Right ventricle myocardium inferior (tissue), 1 donor: ENCODE data around the gene DOCK2. TPM values are rescaled to one million over a fixed set of nuclear protein-coding genes. Genes with fewer than 3 reads are reported as not detected.
"Not testable (repeated sequence)": the region's sequence is repeated elsewhere in the genome, so short reads cannot be mapped to it uniquely, and the experiment has no call there.

Source experiments
- ATAC-seq: fragments of 200-7000 bp; cut with Tn5 transposase; one replicate; pipeline ENCODE4 v1.9.1; 2020; ENCODE audit warnings: mild to moderate bottlenecking, moderate library complexity
- DNase-seq: peaks from one replicate; pipeline ENCODE4 v3.0.0; 2021; ENCODE audit errors: missing footprints
- intact Hi-C: fragments of 100-400 bp; cut with DNase I; formaldehyde crosslinking; loops from one replicate; pipeline ENCODE4 v1.11.0; 2022
- long read RNA-seq: library from polyadenylated mRNA; unstranded; transcript quantifications from one replicate; pipeline ENCODE4 v2.0.0, GENCODE V29; 2021
- total RNA-seq: library from RNA; stranded (reverse); fragmentation: NEBNext Ultra II Directional; extraction: Animal tissue kit (Norgen Biotek cat#: 25700); gene quantifications from one replicate; pipeline ENCODE4 v1.2.1, GENCODE V29; 2021
- donor health status: DM: no; HTN: yes; CAD: no; lungs with severe emphysema.

The DOCK2 gene
- total RNA-seq, result 7.9 TPM
- long read RNA-seq, full-length matches to known transcripts, result 1 of 2 reads
- long read RNA-seq, partial matches to known transcripts, result 0 of 2 reads
- long read RNA-seq, other reads (novel, unspliced or antisense), result 1 of 2 reads

DNA sequence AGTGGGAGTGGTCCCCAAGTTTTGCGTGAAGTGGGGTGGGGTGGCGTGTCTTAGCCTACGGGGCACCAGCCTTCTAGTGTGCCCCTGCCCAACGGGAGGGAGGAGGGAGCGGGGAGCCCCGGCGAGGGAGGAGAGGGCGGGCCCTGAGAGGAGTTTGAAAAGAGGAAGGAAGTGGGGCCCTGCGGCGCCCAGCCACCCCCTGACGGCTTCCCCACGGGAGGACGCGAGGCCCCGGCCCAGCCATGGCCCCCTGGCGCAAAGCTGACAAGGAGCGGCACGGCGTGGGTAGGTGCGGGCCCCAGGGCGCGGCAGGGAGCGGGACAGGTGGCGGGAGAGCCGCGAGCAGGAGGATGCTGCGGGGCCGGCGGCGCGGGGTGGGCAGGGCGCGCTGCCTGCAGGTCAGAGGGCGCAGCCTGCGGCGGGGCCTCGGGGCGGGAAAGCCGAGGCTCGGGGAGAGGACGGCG, at the start of gene DOCK2:
DOCK2 (plus strand) TSS at position 191 of the 464 bp plus-strand sequence; CDS start at position 243, 52 bp downstream.
- DNase-seq (peak; percentile 90), ATAC-seq (peak; percentile 83)
- intact Hi-C loops, result no loop called here

DNA sequence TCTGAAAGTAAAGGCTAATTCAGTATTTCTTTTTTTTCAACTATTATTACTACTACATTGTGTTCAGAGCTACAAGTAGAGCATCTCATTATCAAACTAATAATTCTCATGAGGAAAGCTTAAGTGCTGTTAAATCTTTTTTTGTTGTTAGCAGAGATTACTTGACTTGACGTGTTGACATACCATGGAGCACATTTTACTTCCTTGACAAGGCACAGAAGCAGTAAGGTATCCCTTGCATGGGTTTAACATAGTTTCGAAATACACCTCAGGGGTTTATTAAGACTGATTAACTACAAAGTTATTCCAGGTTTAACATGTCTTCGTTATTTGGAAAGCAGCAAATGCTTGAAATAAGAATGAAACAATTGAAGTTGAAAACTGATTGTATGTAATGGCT, 46.5 kb upstream of the DOCK2 start:
- ATAC-seq (no peak), DNase-seq (no peak)
- intact Hi-C loops, result no loop called here

DNA sequence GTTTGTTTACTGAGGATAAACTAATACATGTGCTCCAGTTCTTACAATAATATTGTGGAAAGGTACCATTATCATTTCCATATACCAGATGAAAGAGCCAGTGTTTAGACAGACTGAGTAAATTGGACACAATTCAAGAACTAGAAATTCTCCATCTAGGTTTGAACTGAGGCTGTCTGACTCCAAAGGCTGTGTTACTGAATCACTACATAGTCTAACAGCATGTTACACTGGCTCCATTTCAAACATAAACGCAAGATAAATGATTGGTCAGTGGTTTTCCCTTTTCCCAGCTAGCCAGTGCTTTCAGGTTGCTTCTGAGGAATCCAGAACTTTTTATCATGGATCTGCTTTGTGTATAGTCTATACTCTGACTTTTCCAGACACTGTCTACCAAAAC, 45.4 kb upstream of the DOCK2 start:
- ATAC-seq (no peak), DNase-seq (no peak)
- intact Hi-C loops, result no loop called here

DNA sequence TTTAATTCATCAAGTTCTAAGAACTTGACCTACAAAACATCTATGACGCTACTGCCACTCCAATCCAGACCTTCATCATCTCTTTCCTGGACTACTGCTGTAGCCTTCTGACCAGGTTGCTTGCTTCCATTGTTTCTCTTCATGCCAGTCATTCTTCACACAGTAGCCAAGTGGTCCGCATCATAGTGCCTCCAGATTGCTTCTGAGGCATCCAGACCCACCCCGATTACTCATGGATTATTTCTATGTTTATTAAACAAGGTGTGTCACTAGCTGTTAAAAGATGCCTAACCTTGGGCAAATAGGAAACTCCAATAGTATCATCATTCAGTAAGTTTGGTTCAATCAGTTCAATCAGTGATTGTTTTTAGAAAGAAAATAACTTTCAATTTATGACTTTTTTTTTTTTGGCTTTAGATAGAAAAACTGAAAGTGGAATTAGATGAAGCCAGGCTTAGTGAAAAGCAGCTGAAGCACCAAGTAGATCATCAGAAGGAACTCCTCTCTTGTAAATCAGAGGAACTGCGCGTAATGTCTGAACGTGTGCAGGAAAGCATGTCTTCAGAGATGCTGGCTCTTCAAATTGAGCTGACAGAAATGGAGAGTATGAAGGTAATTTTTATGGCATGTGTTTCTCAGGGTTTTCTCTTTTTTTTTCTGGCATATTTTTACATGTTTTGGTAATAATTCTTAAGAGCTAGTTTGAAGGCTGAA, 44.0 kb upstream of the DOCK2 start:
- DNase-seq (no peak), ATAC-seq (no peak)
- intact Hi-C loops, result no loop called here

DNA sequence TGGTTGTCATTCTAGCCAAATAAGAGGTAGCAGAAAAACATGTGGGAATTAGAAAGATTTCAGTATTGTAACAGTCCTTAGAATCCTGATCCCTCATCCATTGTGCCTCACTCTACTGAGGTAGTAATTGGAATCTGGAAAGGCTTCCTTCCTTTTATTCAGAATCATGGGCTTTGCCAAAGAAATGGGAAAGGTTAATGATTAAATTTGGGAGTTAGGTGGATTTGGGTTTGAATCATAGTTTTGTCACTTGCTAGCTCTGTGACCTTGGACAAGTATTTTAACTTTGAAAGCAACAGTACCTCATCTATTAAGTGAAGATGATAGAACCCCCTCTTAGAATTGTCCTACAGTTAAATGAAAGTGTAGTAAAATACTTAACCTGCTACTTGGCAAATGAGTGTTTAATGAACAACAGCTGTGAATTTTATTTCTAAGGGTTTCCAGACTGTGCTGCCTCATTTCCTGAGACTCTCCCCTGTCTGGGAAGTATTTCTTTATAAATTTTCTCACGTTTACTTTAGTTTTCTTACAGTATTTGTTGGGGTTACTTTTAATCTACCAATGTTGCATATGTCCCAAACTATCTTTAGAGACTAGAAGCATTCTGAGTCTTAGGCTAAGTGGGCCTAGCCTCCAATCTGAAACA, 41.8 kb upstream of the DOCK2 start:
- DNase-seq, result no peak
- intact Hi-C loops, result no loop called here
- ATAC-seq, result no peak

DNA sequence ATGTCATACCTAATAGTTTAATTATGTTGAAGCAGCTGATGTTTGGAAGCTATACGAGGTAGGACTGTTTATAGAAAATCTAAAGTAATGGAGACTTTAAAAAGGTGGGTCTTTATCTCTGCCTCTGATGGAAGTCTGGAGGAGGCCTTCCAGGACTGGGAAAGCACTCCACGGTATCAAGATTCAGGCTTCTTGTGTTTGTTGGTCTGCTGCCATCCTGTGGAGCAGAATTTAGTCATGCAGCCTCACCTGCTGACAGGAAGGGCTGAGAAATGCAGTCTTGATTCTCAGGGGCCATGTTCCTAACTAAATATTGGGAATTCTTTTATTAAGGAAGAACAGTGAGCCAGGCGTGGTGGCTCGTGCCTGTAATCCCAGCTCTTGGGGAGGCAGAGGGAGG, 37.6 kb upstream of the DOCK2 start:
- DNase-seq (no peak), ATAC-seq (no peak)
- intact Hi-C loops, result no loop called here

DNA sequence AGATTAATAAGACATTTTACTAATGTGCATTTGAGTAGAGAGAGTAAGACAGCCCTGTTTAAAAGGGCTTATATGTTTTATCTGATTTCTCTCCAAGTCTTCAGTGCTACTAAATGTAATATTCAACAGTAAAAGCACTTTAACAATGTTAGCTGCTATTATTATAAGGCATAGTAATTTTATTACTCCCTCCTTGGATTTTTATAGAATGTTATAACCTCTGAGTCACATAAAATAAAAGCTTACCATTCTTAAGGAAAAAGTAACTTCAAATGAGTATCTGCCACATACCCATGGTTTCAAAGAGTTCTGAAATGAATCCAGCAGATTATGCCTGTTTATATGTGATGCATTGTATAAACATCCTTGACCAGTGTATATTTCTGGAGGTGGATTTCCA, 34.5 kb upstream of the DOCK2 start:
- intact Hi-C loops, result no loop called here
- no peak for ATAC-seq
- no peak for DNase-seq

DNA sequence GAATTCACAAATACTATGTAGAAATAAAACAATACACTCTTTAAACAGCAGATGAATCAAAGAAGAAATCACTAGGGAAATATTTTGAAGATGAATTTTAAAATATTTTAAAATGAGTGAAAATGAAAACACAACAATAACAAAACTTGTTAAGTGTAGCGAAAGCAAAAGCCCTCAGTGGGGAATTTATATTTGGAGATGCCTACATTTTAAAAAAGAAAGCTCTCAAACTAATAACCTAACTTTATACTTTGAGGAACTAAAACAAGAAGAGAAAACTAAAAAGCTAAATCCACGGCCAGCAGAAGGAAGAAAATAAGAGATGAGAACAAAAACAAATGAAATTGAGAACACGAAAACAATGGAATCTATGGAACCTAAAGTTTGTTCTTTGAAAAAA, 30.8 kb upstream of the DOCK2 start:
- intact Hi-C loops, result no loop called here
- DNase-seq (no peak), ATAC-seq (no peak)

DNA sequence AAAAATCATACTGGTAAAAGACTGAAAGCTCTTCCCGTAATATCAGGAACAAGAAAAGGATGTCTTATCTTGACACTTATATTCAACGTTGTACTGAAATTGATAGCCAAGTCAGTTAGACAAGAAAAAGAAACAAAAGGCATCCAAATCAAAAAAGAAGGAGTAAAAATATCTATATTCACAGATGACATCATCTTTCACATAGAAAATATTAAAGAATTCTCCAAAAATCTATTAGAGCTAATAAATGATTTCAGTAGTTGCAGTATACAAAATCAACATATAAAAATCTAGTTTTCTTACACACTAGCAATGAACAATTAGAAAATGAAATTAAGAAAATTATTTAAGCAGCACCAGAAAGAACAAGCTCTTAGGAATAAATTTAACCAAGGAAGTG, 29.2 kb upstream of the DOCK2 start:
- ATAC-seq, result no peak
- DNase-seq, result no peak
- intact Hi-C loops, result no loop called here

DNA sequence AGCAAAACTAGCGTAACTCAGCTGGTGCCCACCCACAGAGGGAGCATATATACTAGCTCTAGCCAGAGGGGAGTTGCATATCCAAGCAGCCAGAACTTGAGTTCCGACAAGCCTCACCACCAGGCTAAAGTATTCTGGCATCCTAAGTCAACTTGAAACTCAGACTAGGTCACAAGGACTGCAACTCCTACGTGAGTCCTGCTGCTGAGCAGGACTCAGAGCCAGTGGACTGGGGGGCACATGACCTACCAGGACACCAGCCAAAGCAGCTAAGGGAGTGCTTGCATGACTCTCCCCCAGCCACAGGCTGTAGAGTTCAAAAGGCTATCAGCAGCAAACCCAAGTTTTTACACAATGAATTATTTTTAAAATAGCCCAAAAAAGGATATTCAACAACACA, 27.4 kb upstream of the DOCK2 start:
- no peak for ATAC-seq
- intact Hi-C loops, result no loop called here
- DNase-seq, result no peak

DNA sequence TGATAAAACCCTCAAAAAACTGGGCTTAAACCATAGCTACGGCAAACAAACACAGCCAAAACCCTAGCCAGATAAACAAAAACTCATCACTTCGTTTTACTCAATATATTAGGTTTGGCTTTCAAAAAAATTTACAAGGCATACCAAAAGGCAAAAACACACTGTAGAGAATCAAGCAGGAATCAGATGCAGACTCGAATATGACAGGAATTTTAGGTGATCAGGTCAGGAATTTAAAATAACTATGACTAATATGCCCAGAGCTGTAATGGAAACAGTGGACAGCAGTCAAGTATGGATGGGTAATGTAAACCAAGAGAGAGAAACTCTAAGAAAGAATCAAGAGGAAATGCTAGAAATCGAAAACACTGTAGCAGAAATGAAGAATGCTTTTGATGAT, 26.5 kb upstream of the DOCK2 start:
- DNase-seq (no peak), ATAC-seq (no peak)
- intact Hi-C loops, result no loop called here

DNA sequence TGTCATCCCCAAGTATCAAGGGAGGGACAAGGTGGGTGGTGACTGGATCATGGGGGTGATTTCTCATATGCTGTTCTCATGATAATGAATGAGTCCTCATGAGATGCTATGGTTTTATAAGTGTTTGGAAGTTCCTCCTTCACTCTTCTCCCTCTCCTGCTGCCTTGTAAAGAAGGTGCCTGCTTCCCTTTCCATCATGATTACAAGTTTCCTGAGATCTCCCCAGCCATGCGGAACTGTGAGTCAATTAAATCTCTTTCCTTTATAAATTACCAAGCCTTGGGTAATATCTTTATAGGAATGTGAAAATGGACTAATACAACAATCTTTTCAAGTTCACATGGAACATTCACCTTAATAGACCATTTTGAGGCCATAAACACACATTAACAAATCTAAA, 21.5 kb upstream of the DOCK2 start:
- ATAC-seq (no peak), DNase-seq (no peak)
- intact Hi-C loops, result no loop called here

DNA sequence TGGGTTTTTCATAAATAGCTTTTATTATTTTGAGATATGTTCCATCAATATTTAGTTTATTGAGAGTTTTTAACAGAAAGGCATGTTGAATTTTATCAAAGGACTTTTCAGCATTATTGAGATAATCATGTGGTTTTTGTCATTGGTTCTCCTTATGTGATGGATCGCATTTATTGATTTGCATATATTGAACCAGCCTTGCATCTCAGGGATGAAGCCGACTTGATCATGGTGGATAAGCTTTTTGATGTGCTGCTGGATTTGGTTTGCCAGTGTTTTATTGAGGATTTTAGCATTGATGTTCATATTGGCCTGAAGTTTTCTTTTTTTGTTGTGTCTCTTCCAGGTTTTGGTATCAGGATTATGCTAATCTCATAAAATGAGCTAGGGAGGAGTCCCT, 12.8 kb upstream of the DOCK2 start:
- intact Hi-C loops, DNase-seq, ATAC-seq: not testable (repeated sequence)

DNA sequence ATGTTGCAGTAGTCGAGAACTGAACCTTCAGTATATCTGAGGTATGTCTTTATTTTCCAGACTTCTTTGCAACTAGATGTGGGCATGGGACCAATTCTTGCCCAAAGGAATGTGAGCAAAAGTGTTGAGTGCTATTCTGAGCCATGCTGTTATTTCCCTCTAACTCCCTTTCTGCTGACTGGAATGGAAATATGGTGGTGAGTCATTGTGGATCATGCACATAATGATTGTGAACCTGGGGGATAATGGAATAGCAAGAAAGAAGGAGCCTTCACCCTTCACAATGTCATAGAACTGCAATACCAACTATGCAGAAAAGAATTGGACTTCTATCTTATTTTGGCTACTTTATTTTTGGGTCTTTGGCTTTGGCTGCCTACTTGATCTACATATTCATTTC, 10.3 kb upstream of the DOCK2 start:
- DNase-seq (no peak), ATAC-seq (no peak)
- intact Hi-C loops, result no loop called here

DNA sequence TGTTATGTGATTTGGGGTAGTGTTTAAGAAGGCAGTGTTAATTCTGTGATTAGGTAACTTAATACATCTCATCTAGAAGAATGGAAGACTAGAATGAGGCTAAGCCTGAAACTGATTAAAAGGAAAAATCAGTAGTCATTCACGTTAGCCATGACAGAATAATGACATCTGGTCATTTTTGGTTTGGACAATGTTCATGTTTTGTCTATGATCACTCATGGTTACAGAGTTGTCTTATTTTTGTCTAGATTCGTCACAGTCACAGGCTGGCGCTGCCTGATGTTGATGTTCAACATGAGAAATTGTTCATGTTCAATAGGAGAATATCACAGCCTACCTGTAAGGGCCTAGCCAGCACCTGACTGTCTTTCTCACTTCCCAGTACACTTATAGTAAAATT, 9.5 kb upstream of the DOCK2 start:
- ATAC-seq (no peak), DNase-seq (no peak)
- intact Hi-C loops, result no loop called here

DNA sequence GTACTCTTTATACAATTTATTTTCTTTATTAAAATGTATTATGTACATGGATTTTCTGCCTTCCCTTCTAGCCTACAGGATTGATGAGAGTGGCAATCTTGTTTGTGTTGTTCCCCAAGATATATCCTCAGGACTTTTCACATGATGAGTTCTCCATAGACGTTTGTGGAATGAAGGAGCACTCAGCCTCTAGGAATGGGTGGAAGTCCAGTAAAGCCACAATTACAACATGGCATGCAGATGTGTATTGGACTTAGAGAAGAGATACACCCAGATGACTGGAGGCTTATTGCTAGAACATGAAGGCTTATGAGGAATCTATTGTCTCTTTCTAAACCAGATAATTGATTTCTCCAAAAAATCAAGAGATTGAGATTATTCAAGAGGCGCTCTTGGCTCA, 8.2 kb upstream of the DOCK2 start:
- DNase-seq (no peak), ATAC-seq (no peak)
- intact Hi-C loops, result no loop called here

DNA sequence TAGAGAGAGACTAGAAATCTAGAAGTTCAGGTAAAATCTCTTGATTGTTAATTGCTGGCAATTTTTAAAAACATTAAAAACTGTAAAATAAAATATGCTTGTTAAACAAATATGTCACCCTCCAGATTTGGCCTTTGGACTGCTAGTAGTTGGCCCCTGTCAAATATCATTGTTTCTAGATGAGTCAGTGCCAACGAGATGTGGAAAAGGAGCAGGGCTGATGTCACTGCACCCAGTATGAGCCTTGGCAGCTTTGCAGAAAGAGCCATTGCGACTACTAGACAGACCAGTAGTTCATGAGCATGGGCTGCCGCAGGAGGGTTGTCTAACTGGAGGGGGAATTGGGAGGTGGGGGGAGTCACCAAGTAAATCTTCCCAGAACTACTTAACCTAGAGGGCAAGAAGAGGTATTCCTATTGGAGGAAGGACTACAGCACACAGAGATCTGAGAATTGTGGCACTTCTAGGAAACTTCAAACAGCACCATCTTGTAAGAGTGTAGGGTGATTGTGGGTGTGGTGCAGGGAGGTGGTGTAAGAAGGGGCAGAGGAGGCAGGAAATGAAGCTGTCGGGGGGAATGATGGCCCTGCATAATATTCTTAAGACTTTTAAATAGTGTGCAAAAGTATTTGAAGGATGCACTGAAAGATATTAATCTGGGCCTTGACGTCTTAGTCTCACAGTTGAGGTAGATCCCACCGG, 7.1 kb upstream of the DOCK2 start:
- no peak for DNase-seq
- ATAC-seq, result no peak
- intact Hi-C loops, result no loop called here

DNA sequence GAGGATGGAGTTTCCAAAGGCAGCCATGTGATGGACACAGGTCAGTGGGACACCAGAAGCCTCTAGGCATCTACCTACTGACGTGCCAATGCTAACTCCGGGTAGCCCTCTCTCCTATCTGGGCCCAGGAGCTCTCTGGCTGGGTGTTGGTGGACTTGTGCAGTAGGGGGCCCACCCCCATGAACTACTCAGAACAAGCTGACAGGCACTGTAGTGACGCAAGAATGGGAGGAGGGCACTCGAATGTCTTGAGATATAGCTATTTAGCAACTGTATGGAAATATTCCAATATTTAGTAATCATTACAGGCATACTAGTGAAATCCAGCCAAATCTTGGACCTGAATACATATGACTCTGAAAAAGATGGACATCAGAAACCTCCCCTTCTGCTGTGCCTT, 5.7 kb upstream of the DOCK2 start:
- intact Hi-C loops, result no loop called here
- no peak for DNase-seq
- no peak for ATAC-seq

DNA sequence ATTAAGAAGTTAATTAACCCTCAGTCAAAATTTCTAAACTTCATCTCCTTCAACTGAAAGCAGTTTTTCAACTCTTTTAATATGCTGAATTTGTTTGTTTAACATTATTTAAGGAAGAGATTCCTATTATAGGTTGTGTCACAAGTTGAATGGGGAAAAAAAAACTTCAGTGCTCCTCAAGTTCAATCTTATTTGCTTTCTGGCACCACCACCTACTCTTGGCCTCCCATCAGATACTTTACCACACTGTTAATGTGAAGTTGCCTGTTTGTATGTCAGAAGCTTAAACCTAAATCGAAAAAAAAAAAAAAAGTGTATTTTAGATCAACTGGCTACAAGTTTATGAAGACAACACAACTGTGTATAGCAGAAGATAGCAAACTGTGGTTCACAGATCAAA, 4.1 kb upstream of the DOCK2 start:
- intact Hi-C loops, result no loop called here
- no peak for ATAC-seq
- DNase-seq, result no peak

DNA sequence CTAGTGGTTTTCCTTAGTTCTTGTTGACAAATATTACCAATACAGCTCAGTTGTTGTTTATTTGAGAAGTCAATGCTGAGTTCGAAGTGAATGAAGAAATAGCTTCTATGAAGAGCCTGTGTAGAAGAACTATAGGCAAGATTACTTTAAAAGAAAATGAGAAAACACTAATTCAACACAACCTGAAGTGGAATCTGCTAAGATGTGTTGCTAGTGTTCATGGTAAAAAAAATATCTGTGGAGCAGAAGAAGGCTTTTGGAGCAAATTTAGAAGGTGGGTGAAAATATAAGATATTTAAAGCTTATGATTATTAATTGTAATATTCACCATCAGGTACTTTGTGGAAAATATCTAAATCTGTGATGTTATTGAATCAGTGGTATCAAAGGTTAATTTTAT, 2.5 kb upstream of the DOCK2 start:
- ATAC-seq (no peak), DNase-seq (no peak)
- intact Hi-C loops, result no loop called here
